Loucy (cell line): ENCODE data around the gene KLRC4.

Experiments
- H2AFZ ChIP-seq: fragments of 200-600 bp; sonication (generic); 2 replicates; pipeline ENCODE4 v1.6.0; 2016; ENCODE audit warnings: antibody characterized with exemption, mild to moderate bottlenecking, low read length, moderate library complexity
- H3F3A ChIP-seq: fragments of 200-600 bp; 2 replicates; pipeline ENCODE4 v1.6.0; 2016; ENCODE audit warnings: antibody characterized with exemption, low read depth, mild to moderate bottlenecking
- H3K27me3 ChIP-seq: fragments of 200-600 bp; sonication (generic); 2 replicates; pipeline ENCODE4 v1.6.1; 2014; ENCODE audit warnings: low read length, mild to moderate bottlenecking; ENCODE audit not compliant: insufficient read depth, poor library complexity, severe bottlenecking
- H3K36me3 ChIP-seq: fragments of 200-600 bp; sonication (generic); 2 replicates; pipeline ENCODE4 v1.6.1; 2016; ENCODE audit warnings: low read length; ENCODE audit not compliant: insufficient read depth
- H3K4me1 ChIP-seq: fragments of 200-600 bp; sonication (generic); 2 replicates; pipeline ENCODE4 v1.5.1; 2014; ENCODE audit warnings: low read length, mild to moderate bottlenecking; ENCODE audit not compliant: insufficient read depth, poor library complexity, severe bottlenecking
- H3K4me2 ChIP-seq: fragments of 200-600 bp; sonication (generic); 2 replicates; pipeline ENCODE4 v1.6.0; 2014; ENCODE audit warnings: antibody characterized with exemption, low read length, low read depth, mild to moderate bottlenecking; ENCODE audit not compliant: poor library complexity, severe bottlenecking
- H3K4me3 ChIP-seq: fragments of 200-600 bp; sonication (generic); 2 replicates; pipeline ENCODE4 v1.5.1; 2014; ENCODE audit warnings: low read length, mild to moderate bottlenecking, mixed read lengths; ENCODE audit not compliant: poor library complexity, severe bottlenecking
- H3K79me2 ChIP-seq: fragments of 200-600 bp; sonication (generic); 2 replicates; pipeline ENCODE4 v1.6.1; 2014; ENCODE audit warnings: low read length; ENCODE audit not compliant: insufficient read depth
- H3K9ac ChIP-seq: fragments of 200-600 bp; sonication (generic); 2 replicates; pipeline ENCODE4 v1.6.0; 2014; ENCODE audit warnings: mild to moderate bottlenecking, low read depth, low read length, moderate library complexity; ENCODE audit not compliant: poor library complexity, severe bottlenecking
- H3K9me2 ChIP-seq: fragments of 200-600 bp; sonication (generic); replicated peaks from 2 replicates; pipeline ENCODE4 v1.6.1; 2016; ENCODE audit warnings: low read depth, low read length, mixed read lengths
- H3K9me3 ChIP-seq: fragments of 200-600 bp; sonication (generic); 2 replicates; pipeline ENCODE4 v1.6.1; 2014; ENCODE audit warnings: mild to moderate bottlenecking, antibody characterized with exemption, low read length, low read depth; ENCODE audit not compliant: insufficient read depth
- H4K20me1 ChIP-seq: fragments of 200-600 bp; sonication (generic); 2 replicates; pipeline ENCODE4 v1.6.0; 2014; ENCODE audit warnings: antibody characterized with exemption, low read length, mild to moderate bottlenecking; ENCODE audit not compliant: insufficient read depth, poor library complexity, severe bottlenecking
- EZH2phosphoT487 ChIP-seq: fragments of 200-600 bp; IDR thresholded peaks from 2 replicates; pipeline ENCODE4 v1.6.1; 2018; ENCODE audit warnings: antibody characterized with exemption, mild to moderate bottlenecking, moderate library complexity, borderline replicate concordance
- TF ChIP-seq, protein P1 (sequence below): fragments of 200-600 bp; sonication (generic); conservative IDR thresholded peaks from 2 replicates; pipeline ENCODE4 v1.5.1; 2014; ENCODE audit warnings: mild to moderate bottlenecking, antibody characterized with exemption, low read length

Gene KLRC4

GRCh38 chr12:10363658-10363913, 46.0 kb downstream of the KLRC4 start:
- peak overlapping the region; percentile 73 for H3K4me2 ChIP-seq
- peak overlapping the region; percentile 86 for H3K4me3 ChIP-seq
- peak overlapping the region; percentile 89 for H3K9ac ChIP-seq
- TF ChIP-seq EZH2phosphoT487: no peak
- TF ChIP-seq, protein P1, sequence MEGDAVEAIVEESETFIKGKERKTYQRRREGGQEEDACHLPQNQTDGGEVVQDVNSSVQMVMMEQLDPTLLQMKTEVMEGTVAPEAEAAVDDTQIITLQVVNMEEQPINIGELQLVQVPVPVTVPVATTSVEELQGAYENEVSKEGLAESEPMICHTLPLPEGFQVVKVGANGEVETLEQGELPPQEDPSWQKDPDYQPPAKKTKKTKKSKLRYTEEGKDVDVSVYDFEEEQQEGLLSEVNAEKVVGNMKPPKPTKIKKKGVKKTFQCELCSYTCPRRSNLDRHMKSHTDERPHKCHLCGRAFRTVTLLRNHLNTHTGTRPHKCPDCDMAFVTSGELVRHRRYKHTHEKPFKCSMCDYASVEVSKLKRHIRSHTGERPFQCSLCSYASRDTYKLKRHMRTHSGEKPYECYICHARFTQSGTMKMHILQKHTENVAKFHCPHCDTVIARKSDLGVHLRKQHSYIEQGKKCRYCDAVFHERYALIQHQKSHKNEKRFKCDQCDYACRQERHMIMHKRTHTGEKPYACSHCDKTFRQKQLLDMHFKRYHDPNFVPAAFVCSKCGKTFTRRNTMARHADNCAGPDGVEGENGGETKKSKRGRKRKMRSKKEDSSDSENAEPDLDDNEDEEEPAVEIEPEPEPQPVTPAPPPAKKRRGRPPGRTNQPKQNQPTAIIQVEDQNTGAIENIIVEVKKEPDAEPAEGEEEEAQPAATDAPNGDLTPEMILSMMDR: no peak
- peaks cover 52% of the 10 kb centered on the region for H3K4me1 ChIP-seq
- H3K9me3 ChIP-seq: no peaks in the 10 kb centered on the region
- H3K36me3 ChIP-seq: no peaks in the 10 kb centered on the region
- H3K79me2 ChIP-seq: no peaks in the 10 kb centered on the region
- no peaks in the 10 kb centered on the region for H4K20me1 ChIP-seq
- no peaks in the 10 kb centered on the region for H3K9me2 ChIP-seq
- H3F3A ChIP-seq: no peaks in the 10 kb centered on the region
- H2AFZ ChIP-seq: no peak overlapping the region
- H3K27me3 ChIP-seq: no peaks in the 10 kb centered on the region

- Histone ChIP-seq H3K27me3 (no peaks in the 10 kb centered on the region), H3K4me1 (peaks cover 55% of the 10 kb centered on the region), H3K79me2 (no peaks in the 10 kb centered on the region), H3F3A (no peaks in the 10 kb centered on the region), H3K36me3 (no peaks in the 10 kb centered on the region), H2AFZ (no peak overlapping the region), H3K9me2 (no peaks in the 10 kb centered on the region), H4K20me1 (no peaks in the 10 kb centered on the region), H3K9me3 (no peaks in the 10 kb centered on the region), H3K9ac (peak overlapping the region; percentile 89), H3K4me3 (peak overlapping the region; percentile 86), H3K4me2 (peak overlapping the region; percentile 73)
- TF ChIP-seq, protein P1: no peak
- no peak for TF ChIP-seq EZH2phosphoT487
These were observed 46.5 kb downstream of the KLRC4 start for GRCh38 chr12:10362828-10363657.

DNA sequence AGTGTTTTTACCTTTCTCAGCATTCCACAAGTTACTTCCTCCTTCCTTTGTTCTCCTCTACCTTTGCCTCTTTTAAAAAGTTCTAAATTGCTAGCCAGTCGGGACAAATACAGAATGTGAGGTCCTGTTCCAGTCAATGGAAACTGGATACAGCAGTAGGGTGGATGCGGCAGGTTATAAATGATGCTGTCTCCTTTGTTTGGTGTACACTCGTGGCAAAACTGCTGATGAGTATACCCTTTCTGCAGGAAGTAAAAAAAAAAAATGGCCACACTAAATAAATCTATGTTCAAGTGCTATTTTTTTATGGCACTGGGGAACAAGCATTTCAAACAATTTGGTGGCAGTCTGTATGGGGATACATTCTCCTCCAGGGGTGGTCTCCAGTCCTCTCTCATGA, 47.2 kb downstream of the KLRC4 start:
- Histone ChIP-seq H3K36me3 (no peaks in the 10 kb centered on the region), H3K79me2 (no peaks in the 10 kb centered on the region), H3K4me2 (peak overlapping the region; percentile 73), H3K9me3 (no peaks in the 10 kb centered on the region), H3K9me2 (no peaks in the 10 kb centered on the region), H3F3A (no peaks in the 10 kb centered on the region), H3K27me3 (no peaks in the 10 kb centered on the region), H2AFZ (no peak overlapping the region), H3K4me3 (peak overlapping the region; percentile 86), H4K20me1 (no peaks in the 10 kb centered on the region), H3K4me1 (peaks cover 55% of the 10 kb centered on the region), H3K9ac (peak overlapping the region; percentile 89)
- TF ChIP-seq, protein P1: no peak
- TF ChIP-seq EZH2phosphoT487: no peak
